Fibroblast of lung (primary cell): Measurements from ENCODE around the gene COQ6. TPM values are rescaled to one million over a fixed set of nuclear protein-coding genes. Genes with fewer than 3 reads are reported as not detected.

Experiments used
- DNase-seq, 2 donors: peaks; one replicate each; pipeline versions ENCODE4 v3.0.0 to v3.0.0-alpha.2; 2010; ENCODE audit warnings: low read depth in 2 of 2
- H2AFZ ChIP-seq: 2 replicates; pipeline ENCODE4 v1.5.1; 2012; ENCODE audit warnings: low read length, control low read depth, inconsistent platforms
- H3K27ac ChIP-seq: 2 replicates; pipeline ENCODE4 v1.5.1; 2011; ENCODE audit warnings: low read length, control low read depth; ENCODE audit not compliant: insufficient read depth
- H3K27me3 ChIP-seq: 2 replicates; pipeline ENCODE4 v1.5.1; 2011; ENCODE audit warnings: mild to moderate bottlenecking, low read length; ENCODE audit not compliant: control insufficient read depth, insufficient read depth
- H3K36me3 ChIP-seq: 2 replicates; pipeline ENCODE4 v1.5.1; 2011; ENCODE audit warnings: low read length; ENCODE audit not compliant: control insufficient read depth, insufficient read depth
- H3K4me1 ChIP-seq: 2 replicates; pipeline ENCODE4 v1.5.1; 2011; ENCODE audit warnings: low read length; ENCODE audit not compliant: control insufficient read depth, insufficient read depth; ENCODE audit errors: extremely low read depth
- H3K4me2 ChIP-seq: 2 replicates; pipeline ENCODE4 v1.5.1; 2011; ENCODE audit warnings: low read length, control low read depth; ENCODE audit not compliant: insufficient read depth; ENCODE audit errors: extremely low read depth
- H3K4me3 ChIP-seq, 4 experiments: fragments of 200-600 bp in 1 of 4; sonication (generic) in 1 of 4; replicated peaks in 1 of 4; 2 replicates each; pipeline ENCODE4 v1.5.1; 2011 to 2016; ENCODE audit warnings: low read length in 4 of 4, low read depth in 3 of 4, mild to moderate bottlenecking in 3 of 4, control low read depth in 2 of 4, inconsistent platforms in 1 of 4, mixed read lengths in 1 of 4; ENCODE audit not compliant: insufficient read depth in 1 of 4; ENCODE audit errors: control extremely low read depth in 1 of 4
- H3K79me2 ChIP-seq: 2 replicates; pipeline ENCODE4 v1.5.1; 2012; ENCODE audit warnings: mild to moderate bottlenecking, low read length, inconsistent platforms; ENCODE audit not compliant: control insufficient read depth, insufficient read depth
- H3K9ac ChIP-seq: 2 replicates; pipeline ENCODE4 v1.5.1; 2011; ENCODE audit warnings: mild to moderate bottlenecking, low read length, control low read depth; ENCODE audit not compliant: insufficient read depth
- H3K9me3 ChIP-seq: 2 replicates; pipeline ENCODE4 v1.5.1; 2012; ENCODE audit warnings: low read depth, low read length; ENCODE audit not compliant: control insufficient read depth, insufficient read depth
- H4K20me1 ChIP-seq: 2 replicates; pipeline ENCODE4 v1.5.1; 2011; ENCODE audit warnings: low read length; ENCODE audit not compliant: control insufficient read depth, insufficient read depth; ENCODE audit errors: extremely low read depth
- CTCF ChIP-seq, 2 donors: IDR thresholded peaks in 1 of 2; conservative IDR thresholded peaks in 1 of 2; 1 replicate in 1 of 2; 2 replicates in 1 of 2; pipeline ENCODE4 v1.5.1; 2011 to 2012; ENCODE audit warnings: low read length in 2 of 2, control low read depth in 1 of 2, inconsistent platforms in 1 of 2, low read depth in 1 of 2, mild to moderate bottlenecking in 1 of 2
- EZH2 ChIP-seq: IDR thresholded peaks from 2 replicates; pipeline ENCODE4 v1.5.1; 2012; ENCODE audit warnings: low read length, control low read depth, mild to moderate bottlenecking; ENCODE audit errors: missing control alignments
- polyA plus RNA-seq, 2 donors: library from polyadenylated mRNA; depleted of rRNA in 1 of 2; stranded (reverse) in 1 of 2; unstranded in 1 of 2; fragments of >200 nt; gene quantifications; 2 replicates each; pipeline ENCODE4 v1.2.1, GENCODE V29; 2011 to 2012; ENCODE audit warnings: missing spikeins in 1 of 2
- total RNA-seq: library from RNA; depleted of rRNA; stranded (reverse); fragments of >200 nt; gene quantifications from 2 replicates; pipeline ENCODE4 v1.2.1, GENCODE V29; 2014

Gene COQ6
- total and polyA plus RNA-seq, 2 donors (not counting 1 experiment from before 2014, with no cell fraction given) = 18.0 to 20.8 TPM

DNA sequence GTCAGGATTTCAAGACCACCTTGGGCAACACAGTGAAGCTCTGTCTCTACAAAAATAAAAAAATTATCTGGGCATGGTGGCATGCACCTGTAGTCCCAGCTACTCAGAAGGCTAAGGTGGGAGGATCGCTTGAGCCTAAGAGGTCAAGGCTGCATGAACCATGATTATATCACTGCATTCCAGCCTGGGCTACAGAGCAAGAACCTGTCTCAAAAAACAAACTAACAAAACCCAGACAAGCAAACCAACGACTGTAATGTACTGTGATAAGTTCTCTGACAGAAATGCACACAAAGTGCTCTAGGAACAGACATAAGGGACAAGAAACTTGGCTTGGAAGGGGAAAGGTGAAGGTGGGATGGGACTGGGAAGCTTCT is 46.6 kb downstream of the COQ6 start:
- Histone ChIP-seq H3K4me3 (no peak overlapping the region), H3K27ac (no peak overlapping the region), H3K36me3 (no peaks in the 10 kb centered on the region), H3K4me1 (no peaks in the 10 kb centered on the region), H3K9ac (no peak overlapping the region), H4K20me1 (no peaks in the 10 kb centered on the region), H3K9me3 (no peaks in the 10 kb centered on the region), H3K79me2 (no peaks in the 10 kb centered on the region), H3K27me3 (no peaks in the 10 kb centered on the region), H2AFZ (no peak overlapping the region), H3K4me2 (no peak overlapping the region)
- DNase-seq = no peak
- TF ChIP-seq CTCF (conservative IDR thresholded peaks at IDR 0.05 in 1 of 2, IDR thresholded peaks at IDR 0.05 in 1 of 2; ENCODE audit: low read depth in 1 of 2, low read length in 2 of 2) (no peak), EZH2 (no peak)

DNA sequence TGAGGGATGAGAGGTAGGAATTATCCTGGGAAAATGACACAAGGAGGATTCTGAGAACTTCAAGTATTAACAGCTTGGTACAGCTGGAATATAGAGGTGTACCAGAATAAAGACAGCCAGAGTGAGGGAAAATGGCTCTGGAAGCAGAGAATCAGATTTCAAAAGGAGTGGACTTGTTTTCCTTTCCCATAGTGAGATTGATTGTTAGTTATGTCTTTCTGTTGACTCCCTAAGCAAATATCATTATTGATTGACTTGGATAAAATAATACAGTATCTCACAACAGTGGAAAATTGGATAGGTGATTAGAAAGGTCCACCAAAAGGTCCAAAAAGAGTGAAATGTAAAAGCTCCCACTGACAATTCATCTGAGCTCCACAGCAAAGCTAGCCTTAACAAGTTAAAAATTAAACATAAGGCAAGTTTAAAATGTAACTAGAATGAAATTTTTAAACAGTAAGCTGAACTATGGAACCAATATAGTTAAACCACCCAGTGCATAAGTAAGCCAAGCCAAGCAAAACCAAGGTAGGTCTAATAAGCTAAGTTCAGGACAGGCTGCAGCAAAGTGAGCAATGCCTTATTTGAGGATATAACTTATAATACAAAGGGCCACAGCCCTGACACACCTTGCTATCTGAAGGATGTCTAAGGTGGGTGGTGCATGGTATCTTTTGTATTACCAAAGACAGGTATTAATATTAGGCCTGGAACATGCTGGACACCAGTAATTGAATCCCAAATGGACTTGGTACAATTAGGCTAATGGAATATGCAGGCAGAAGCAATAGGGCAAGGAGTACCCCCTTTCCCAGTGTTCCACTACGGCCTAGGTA is 47.2 kb downstream of the COQ6 start:
- H3K4me1 ChIP-seq = no peaks in the 10 kb centered on the region
- H2AFZ ChIP-seq = no peak overlapping the region
- no peaks in the 10 kb centered on the region for H3K79me2 ChIP-seq
- no peak overlapping the region for H3K27ac ChIP-seq
- no peaks in the 10 kb centered on the region for H4K20me1 ChIP-seq
- no peak for TF ChIP-seq CTCF (conservative IDR thresholded peaks at IDR 0.05 in 1 of 2, IDR thresholded peaks at IDR 0.05 in 1 of 2; ENCODE audit: low read depth in 1 of 2, low read length in 2 of 2)
- TF ChIP-seq EZH2 = no peak
- no peak for DNase-seq
- H3K9me3 ChIP-seq = no peaks in the 10 kb centered on the region
- no peak overlapping the region for H3K4me2 ChIP-seq
- no peak overlapping the region for H3K9ac ChIP-seq
- no peaks in the 10 kb centered on the region for H3K36me3 ChIP-seq
- no peak overlapping the region for H3K4me3 ChIP-seq
- no peaks in the 10 kb centered on the region for H3K27me3 ChIP-seq

GRCh38 chr14:73997944-73998447 is 47.9 kb downstream of the COQ6 start:
- no peaks in the 10 kb centered on the region for H3K36me3 ChIP-seq
- H3K4me1 ChIP-seq = no peaks in the 10 kb centered on the region
- H2AFZ ChIP-seq = no peak overlapping the region
- no peaks in the 10 kb centered on the region for H4K20me1 ChIP-seq
- no peak overlapping the region for H3K4me3 ChIP-seq
- no peaks in the 10 kb centered on the region for H3K9me3 ChIP-seq
- H3K9ac ChIP-seq = no peak overlapping the region
- H3K79me2 ChIP-seq = no peaks in the 10 kb centered on the region
- no peak overlapping the region for H3K4me2 ChIP-seq
- TF ChIP-seq EZH2 (no peak), CTCF (conservative IDR thresholded peaks at IDR 0.05 in 1 of 2, IDR thresholded peaks at IDR 0.05 in 1 of 2; ENCODE audit: low read depth in 1 of 2, low read length in 2 of 2) (no peak)
- no peak overlapping the region for H3K27ac ChIP-seq
- DNase-seq = no peak
- no peaks in the 10 kb centered on the region for H3K27me3 ChIP-seq
